A673 (cell line): ENCODE data around the gene IL4R. TPM values are rescaled to one million over a fixed set of nuclear protein-coding genes. Genes with fewer than 3 reads are reported as not detected.

Source experiments
- BruUV-seq: library from RNA; stranded (reverse); fragments of 400-500 nt; replicated peaks from 2 replicates; lab custom pipeline; 2021; lab: Mats Ljungman, UMichigan
- CTCF ChIA-PET: fragments of 300-600 bp; sonication (Branson Sonifier 250); formaldehyde crosslinking; loops from one replicate; lab custom pipeline; 2022; ENCODE audit warnings: antibody characterized with exemption; lab: Charles Lee
- POLR2A ChIA-PET: fragments of 300-600 bp; sonication (Branson Sonifier 250); formaldehyde crosslinking; loops from one replicate; lab custom pipeline; 2022; ENCODE audit warnings: antibody characterized with exemption; ENCODE audit not compliant: low non-redundant PET; lab: Charles Lee
- DNase-seq: peaks from one replicate; pipeline ENCODE4 v3.0.0-alpha.2; 2015; ENCODE audit warnings: low spot score
- H3K27ac ChIP-seq: fragments of 200-600 bp; sonication (generic); 2 replicates; pipeline ENCODE4 v1.5.1; 2016; ENCODE audit warnings: mixed run types, low read depth, mild to moderate bottlenecking, mixed read lengths, antibody characterized with exemption, low read length; ENCODE audit not compliant: poor library complexity, severe bottlenecking
- H3K27me3 ChIP-seq: fragments of 200-600 bp; sonication (generic); replicated peaks from 2 replicates; pipeline ENCODE4 v1.6.1; 2017; ENCODE audit warnings: mixed run types, low read depth, mild to moderate bottlenecking, mixed read lengths, antibody characterized with exemption, low read length; ENCODE audit not compliant: insufficient read depth, poor library complexity
- H3K36me3 ChIP-seq: fragments of 200-600 bp; sonication (generic); 2 replicates; pipeline ENCODE4 v1.6.1; 2016; ENCODE audit warnings: mixed run types, mild to moderate bottlenecking, mixed read lengths, antibody characterized with exemption, low read length; ENCODE audit not compliant: insufficient read depth, poor library complexity, severe bottlenecking
- H3K4me1 ChIP-seq: fragments of 200-600 bp; sonication (generic); 2 replicates; pipeline ENCODE4 v1.6.1; 2017; ENCODE audit warnings: mixed run types, mild to moderate bottlenecking, mixed read lengths, antibody characterized with exemption, low read length; ENCODE audit not compliant: insufficient read depth, poor library complexity, severe bottlenecking
- H3K4me3 ChIP-seq: fragments of 200-600 bp; sonication (generic); 2 replicates; pipeline ENCODE4 v1.5.1; 2016; ENCODE audit warnings: low read depth, mixed run types, mild to moderate bottlenecking, mixed read lengths, low read length; ENCODE audit not compliant: poor library complexity, severe bottlenecking
- H3K9me3 ChIP-seq: fragments of 200-600 bp; sonication (generic); 2 replicates; pipeline ENCODE4 v1.6.1; 2016; ENCODE audit warnings: mixed run types, low read depth, mild to moderate bottlenecking, mixed read lengths, antibody characterized with exemption, low read length; ENCODE audit not compliant: poor library complexity, severe bottlenecking
- CTCF ChIP-seq: fragments of 300-800, 200-600 bp; sonication (generic); conservative IDR thresholded peaks from 2 replicates; pipeline ENCODE4 v1.5.1; 2017; ENCODE audit warnings: low read depth, mild to moderate bottlenecking, antibody characterized with exemption, low read length, moderate library complexity, mixed read lengths
- EZH2 ChIP-seq: fragments of 200-600 bp; sonication (generic); IDR thresholded peaks from 2 replicates; pipeline ENCODE4 v1.6.1; 2017; ENCODE audit warnings: borderline replicate concordance, low read depth, mild to moderate bottlenecking, mixed read lengths, antibody characterized with exemption, low read length; ENCODE audit not compliant: poor library complexity, severe bottlenecking
- intact Hi-C: fragments of 100-400 bp; cut with micrococcal nuclease; formaldehyde crosslinking; loops from one replicate; pipeline ENCODE4 v1.10.0; 2022; ENCODE audit not compliant: unreplicated experiment
- total RNA-seq: library from RNA; stranded (reverse); gene quantifications from 2 replicates; pipeline ENCODE4 v1.2.3, GENCODE V29; 2021

The IL4R gene
- total RNA-seq, 1 experiment from 2014 or later = 22.9 TPM

GRCh38 chr16:27332105-27332504 is 18.3 kb downstream of the IL4R start:
- intact Hi-C loops = no loop called here
- H3K27me3 ChIP-seq = no peaks in the 10 kb centered on the region
- H3K27ac ChIP-seq = no peak overlapping the region
- H3K4me3 ChIP-seq = no peak overlapping the region
- H3K9me3 ChIP-seq = no peaks in the 10 kb centered on the region
- H3K36me3 ChIP-seq = no peaks in the 10 kb centered on the region
- DNase-seq = no peak
- H3K4me1 ChIP-seq = peaks cover 26% of the 10 kb centered on the region
- POLR2A ChIA-PET = no interaction called here
- CTCF ChIA-PET = no interaction called here
- no peak for TF ChIP-seq CTCF
- no peak for TF ChIP-seq EZH2
- no TSS peak for BruUV-seq

- no TSS peak for BruUV-seq
- Histone ChIP-seq H3K36me3 (no peaks in the 10 kb centered on the region), H3K4me1 (peaks cover 17% of the 10 kb centered on the region), H3K4me3 (no peak overlapping the region), H3K27me3 (no peaks in the 10 kb centered on the region), H3K9me3 (no peaks in the 10 kb centered on the region), H3K27ac (no peak overlapping the region)
- POLR2A ChIA-PET = no interaction called here
- CTCF ChIA-PET = no interaction called here
- TF ChIP-seq CTCF (no peak), EZH2 (no peak)
- intact Hi-C loops = no loop called here
- no peak for DNase-seq
These were observed 19.3 kb downstream of the IL4R start for GRCh38 chr16:27333104-27333503.

DNA sequence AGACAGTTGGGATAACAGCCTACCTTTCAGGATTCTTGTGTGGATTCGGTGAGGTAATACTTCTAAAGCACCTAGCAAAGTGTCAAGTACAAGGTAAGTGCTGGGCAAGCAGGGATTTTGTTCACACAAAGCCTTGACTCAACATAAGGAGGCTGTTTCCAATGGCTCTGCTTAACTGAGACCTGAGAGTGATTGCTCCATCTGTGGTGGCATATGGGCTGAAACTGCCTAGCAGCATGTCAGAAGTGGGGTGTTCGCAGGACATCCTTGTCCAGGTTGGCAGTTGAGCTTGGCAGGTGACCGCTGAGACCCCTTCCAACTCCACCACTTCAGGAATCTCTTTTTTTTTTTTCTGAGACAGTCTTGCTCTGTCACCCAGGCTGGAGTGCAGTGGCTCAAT is 19.8 kb downstream of the IL4R start:
- Histone ChIP-seq H3K4me3 (no peak overlapping the region), H3K27ac (no peak overlapping the region), H3K4me1 (peaks cover 17% of the 10 kb centered on the region), H3K36me3 (no peaks in the 10 kb centered on the region), H3K27me3 (no peaks in the 10 kb centered on the region), H3K9me3 (no peaks in the 10 kb centered on the region)
- intact Hi-C loops = no loop called here
- ChIA-PET CTCF (no interaction called here), POLR2A (no interaction called here)
- DNase-seq = no peak
- BruUV-seq = no TSS peak
- TF ChIP-seq EZH2 (no peak), CTCF (no peak)
